ENCODE results near the gene USP47.

USP47 gene

DNA sequence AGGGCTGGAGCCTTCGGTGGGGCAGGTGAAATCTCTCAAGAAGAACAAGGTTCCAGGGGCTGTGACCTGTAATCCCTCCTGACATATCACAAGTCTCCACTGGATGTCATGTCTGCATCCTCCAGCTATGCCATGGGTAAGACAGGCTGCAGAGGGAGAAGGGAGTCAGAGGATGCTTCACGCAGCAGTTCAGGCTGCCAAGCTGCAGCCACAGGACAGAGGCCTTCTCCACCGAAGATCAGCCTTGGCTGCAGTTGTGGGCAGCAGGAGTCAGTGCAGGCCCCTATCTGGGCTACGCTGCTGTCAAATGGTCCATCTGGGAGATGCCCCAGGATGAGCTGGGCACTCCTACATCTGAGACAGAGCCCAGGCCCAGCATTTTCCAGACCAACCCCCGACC lies 141.7 kb downstream of the USP47 start:
- no peak for FAIRE-seq

GRCh38 chr11:11984563-11984962 lies 142.8 kb downstream of the USP47 start:
- no peak for FAIRE-seq

- FAIRE-seq, result no peak
Observed at GRCh38 chr11:11985016-11985715, 143.4 kb downstream of the USP47 start.

DNA sequence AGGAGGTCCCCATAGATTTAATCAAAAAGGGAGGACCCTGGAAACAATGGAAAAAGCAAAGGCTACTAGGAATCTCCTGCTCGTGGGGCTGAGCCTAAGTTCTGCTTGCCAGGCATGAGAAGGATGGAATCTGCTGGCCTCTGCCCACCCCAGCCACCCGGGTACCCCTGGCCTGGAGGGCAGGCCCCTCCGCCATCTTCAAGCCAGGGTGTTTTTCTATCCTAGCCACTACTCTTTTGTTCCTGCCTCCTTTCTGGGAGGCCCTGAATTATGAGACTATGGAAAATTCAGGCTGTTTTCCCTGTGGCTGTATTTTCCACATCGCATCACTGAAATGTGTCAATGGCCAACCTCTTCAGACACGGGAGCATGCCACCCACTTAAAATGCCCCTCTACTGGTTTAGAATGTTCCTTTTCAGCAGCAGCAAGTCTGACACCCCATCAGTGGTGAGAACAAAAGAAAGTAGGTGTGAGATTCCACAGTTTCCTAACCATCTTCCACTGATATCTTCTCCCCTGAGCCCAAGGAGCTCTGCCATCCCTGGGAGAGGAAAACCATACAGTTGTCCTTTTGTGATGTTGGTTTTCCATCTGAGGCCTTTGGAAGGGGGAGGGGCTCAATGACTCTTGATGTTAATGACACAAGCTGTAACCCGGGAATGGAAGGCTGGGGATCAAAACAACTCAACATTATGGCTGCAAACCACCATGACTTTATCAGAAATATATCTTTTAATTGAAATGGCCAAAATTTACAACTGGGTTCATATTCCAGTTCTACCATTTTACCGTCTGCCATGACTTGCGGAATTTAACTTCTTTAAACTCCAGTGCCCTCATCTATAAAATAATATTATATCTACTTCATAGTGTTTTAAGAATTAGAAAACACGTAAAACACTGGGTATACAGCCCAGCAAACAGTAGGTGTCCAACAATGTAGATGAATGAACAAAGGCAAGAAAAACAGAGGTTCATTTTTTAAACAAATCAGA lies 144.5 kb downstream of the USP47 start:
- no peak for FAIRE-seq

DNA sequence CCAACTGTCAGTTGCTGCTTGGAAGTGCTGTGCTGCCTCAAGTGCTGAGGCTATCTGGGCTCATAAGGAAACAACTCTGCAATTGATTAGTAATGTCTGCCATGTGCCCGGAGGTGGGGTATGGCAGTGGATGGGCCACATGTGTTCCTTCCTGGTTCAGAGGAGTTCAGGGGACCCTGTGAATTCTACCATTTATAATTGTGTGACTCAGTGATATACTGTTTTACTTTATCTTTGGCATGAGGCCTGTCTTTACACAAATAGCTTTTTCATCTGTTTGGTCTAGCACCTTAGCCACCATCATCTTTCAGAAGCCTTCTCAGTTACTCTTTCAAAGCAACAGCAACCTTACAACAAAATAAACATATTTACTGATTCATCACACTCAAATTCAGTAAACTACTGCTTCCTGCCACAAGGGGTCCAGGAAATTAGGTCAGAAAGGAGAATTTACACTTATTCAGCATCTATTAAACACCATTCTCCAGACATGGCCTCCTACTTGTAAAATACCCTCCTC lies 145.8 kb downstream of the USP47 start:
- FAIRE-seq, result no peak

DNA sequence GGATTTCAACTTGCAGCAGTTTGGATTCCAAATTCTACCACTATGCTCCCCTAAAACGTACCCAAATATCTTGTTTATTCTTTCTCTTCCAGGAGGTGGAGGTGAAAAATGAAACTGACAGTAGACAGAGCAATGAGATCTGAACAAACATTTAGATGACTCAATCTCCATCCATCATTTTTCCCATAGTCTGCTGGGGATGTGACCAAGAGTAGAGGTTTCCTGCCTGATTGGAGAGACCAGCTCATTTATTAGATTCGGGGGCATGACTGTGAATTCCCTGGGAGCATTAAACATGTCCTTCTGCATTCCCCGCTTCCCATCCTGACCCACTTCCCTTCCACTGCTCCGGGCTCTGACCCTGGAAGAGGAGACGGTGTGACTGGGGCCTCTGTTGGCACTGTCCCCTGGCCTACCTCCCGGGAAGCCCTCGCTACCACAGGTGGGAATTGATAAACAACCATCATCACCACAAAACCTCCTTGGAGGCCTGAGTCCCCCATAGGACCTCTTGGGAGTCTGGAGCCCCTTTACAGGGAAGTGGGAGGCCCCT lies 146.4 kb downstream of the USP47 start:
- FAIRE-seq, result no peak

DNA sequence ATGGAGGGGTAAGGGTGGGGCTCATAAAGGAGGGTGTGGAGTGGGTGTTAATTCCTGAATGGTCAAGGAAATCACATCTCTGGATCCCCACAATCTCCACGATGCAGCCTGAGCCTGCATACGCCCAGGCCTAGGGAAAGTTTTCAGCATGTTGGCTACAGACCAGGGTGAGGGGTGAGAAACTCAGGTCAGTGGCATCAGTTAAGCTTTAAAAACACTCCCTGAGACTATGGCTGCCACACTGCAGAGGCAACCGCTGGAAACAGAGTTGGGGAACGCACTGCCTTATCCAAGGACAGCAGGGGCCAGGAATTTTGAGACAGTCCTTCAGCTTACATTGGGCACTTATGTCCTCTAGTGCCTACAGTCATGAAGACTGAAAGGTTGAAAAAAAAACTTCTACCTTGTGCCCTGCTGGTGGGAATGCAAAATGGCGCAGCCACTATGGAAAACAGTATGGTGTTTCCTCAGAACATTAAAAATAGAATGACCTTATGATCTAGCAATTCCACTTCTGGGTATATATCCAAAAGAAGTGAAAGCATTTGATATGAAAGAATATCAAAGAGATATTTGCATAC lies 147.0 kb downstream of the USP47 start:
- FAIRE-seq, result no peak

GRCh38 chr11:11989774-11990744 lies 148.3 kb downstream of the USP47 start:
- FAIRE-seq, result no peak

DNA sequence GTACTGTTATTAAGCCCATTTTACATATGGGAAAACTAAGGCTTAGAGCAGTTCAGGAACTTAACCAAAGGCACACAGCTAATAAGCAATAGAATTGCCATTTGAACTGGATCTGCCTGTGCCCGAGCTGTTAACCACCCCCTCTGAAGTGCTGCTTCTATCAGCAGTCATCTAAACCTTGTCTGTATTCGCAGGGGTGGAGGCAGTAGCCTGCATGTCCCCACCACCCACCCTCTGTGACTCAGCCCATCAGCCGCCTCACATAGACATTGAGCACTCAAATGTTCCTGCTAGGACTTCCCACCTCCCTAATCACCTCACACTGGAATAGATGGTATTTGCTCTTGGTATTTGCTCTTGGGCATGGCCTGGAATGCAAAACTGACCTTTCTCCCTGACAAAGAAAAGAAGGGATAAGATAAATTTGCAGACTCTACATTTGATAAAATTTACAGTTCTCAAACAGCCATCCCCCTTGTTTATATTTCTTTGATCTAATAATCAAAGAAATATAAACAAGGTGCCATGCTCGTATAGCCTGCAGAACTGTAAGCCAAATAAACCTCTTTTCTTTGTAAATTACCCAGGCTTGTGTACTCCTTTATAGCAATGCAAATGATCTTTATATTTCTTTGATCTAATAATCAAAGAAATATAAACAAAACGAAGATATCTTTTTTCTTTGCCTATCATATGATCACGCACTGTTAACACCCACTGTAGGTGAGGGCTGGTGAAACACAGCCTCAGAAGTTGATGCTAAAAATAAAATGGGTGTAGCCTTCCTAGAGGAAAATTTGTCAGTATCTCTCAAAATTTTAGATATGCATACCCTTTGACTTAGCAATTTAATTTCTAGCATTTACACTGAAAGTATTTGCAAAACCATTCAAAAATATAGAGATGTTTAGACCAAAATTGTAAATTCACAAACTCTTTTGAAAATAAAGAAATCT lies 150.8 kb downstream of the USP47 start:
- no peak for FAIRE-seq

DNA sequence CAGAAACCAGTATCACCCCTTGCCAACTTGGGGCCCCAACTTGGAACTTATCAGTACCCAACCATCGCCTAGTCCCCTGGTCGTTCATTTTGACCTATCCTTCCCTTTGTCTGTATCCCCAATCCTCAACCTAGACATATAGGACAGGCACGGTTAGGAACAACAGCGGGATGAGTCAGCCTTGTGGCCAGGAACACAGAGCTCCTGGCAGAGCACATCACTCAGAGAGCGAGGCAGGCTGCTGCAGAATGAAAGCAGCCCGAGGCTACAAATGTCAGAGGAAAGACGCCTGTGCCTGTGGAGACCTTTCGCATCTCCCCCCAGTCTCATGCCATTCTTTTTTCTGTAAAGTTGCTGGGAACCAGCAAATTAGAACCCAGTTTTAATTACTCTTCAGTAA lies 152.1 kb downstream of the USP47 start:
- FAIRE-seq, result no peak

DNA sequence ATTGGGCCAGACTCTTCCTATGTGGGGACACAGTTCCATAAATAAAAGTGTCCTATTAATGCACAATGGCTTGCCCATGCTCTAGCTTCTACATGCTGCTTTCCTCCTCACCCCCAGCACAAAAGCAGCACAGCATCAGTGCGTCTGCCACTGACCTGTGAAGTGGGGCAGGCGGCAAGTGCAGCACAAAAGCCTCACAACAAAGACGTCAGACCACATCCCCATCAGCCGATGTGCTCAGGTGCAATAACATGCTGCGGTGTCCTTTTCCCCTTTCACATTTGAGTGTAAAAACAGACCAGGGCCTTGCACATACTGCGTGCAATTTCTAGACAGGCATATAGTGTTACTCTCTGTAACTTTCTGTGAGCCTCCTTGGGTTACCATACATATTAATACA lies 153.8 kb downstream of the USP47 start:
- FAIRE-seq, result no peak

GRCh38 chr11:11996321-11997048 lies 154.7 kb downstream of the USP47 start:
- no peak for FAIRE-seq

GRCh38 chr11:11997049-11997322 lies 155.2 kb downstream of the USP47 start:
- FAIRE-seq, result no peak

- FAIRE-seq, result no peak
Observed at GRCh38 chr11:11998091-11998781, 156.5 kb downstream of the USP47 start.

- FAIRE-seq, result no peak
Observed at GRCh38 chr11:12001186-12001585, 159.4 kb downstream of the USP47 start.

GRCh38 chr11:12003336-12003735 lies 161.6 kb downstream of the USP47 start:
- FAIRE-seq, result no peak

DNA sequence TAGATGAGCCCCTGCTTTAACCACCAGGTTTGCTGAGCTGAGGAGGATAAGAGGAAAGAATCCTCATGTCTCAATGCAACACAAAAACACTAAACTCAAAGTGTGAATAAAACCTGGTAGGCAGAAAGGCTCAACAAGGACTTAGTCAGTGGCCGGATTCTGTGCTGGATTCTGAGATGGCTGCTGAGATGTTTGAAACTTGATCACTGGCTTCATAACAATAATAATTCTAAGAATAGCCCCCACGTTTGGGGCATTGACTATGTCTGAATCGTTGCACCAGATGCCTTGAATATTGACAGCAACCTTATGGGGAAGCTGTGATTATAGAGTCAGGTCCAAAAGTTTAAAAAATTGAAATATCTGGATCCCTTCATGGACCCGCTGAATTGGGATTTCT lies 162.0 kb downstream of the USP47 start:
- FAIRE-seq, result no peak

- no peak for FAIRE-seq
Observed at GRCh38 chr11:12005061-12005460, 163.3 kb downstream of the USP47 start.

DNA sequence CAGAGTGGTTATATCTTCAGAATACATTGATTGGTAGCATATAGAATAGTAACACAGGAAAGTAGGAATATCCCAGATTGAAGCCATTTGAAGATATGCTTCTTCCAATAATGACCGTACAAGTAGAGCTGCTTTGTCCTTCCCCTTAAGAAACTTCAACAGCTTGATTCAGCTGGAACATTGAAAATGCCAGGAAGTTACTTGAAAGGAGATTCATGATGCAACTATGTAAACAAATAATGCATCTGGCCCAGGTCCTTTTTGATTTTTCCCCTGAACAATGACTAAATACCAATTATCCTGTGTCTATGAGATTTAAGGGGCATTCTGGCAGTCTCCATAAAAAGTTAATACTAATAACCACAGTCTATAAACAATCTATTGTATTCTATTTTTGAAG lies 163.7 kb downstream of the USP47 start:
- no peak for FAIRE-seq

Measured in colon (tissue), 2 donors.